Erythroblast (primary cell): ENCODE data around the gene GFOD1.
A peak's percentile ranks its signal among the peaks of the same experiment; 100 is the strongest.
"Not testable (repeated sequence)": the region's sequence is repeated elsewhere in the genome, so short reads cannot be mapped to it uniquely, and the experiment has no call there.

Source experiments
- DNase-seq, 2 experiments: peaks; one replicate each; lab custom pipeline; 2025; lab: John Stamatoyannopoulos, UW
- GATA1 ChIP-seq: IDR thresholded peaks from 2 replicates; pipeline ENCODE4 v1.6.1; 2011; ENCODE audit warnings: low read depth, mild to moderate bottlenecking, control low read depth, low read length, moderate library complexity
- POLR2A ChIP-seq: IDR thresholded peaks from 2 replicates; pipeline ENCODE4 v1.6.1; 2011; ENCODE audit warnings: mild to moderate bottlenecking, low read length

GFOD1 gene

GRCh38 chr6:13404228-13404891 is 83.0 kb downstream of the GFOD1 start:
- TF ChIP-seq POLR2A, result no peak
- TF ChIP-seq GATA1, result no peak
- no peak for DNase-seq

GRCh38 chr6:13402711-13403110 is 84.7 kb downstream of the GFOD1 start:
- TF ChIP-seq GATA1, result no peak
- TF ChIP-seq POLR2A, result no peak
- no peak for DNase-seq

DNA sequence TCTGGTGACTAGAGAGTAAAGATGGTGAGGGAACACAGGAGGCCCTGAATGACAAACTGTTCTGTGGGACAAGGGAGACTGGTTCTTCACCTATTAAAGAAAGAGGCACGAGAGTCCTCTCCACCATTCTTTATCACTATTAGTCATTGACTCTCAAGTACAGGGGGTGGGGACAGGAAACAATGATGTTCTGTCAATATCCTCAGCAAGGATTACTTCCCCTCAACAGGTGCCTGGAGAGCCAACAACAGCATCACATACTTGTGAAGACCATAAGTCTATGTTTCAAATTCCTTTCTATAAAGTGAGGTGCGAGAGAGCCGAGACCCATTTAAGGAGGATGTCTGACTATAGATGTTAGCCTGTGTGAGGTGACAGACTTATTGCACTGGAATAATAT is 86.6 kb downstream of the GFOD1 start:
- no peak for DNase-seq
- TF ChIP-seq GATA1 (no peak), POLR2A (no peak)

- no peak for TF ChIP-seq POLR2A
- no peak for DNase-seq
Observed at GRCh38 chr6:13398421-13398994, 88.9 kb downstream of the GFOD1 start.

GRCh38 chr6:13398069-13398381 is 89.4 kb downstream of the GFOD1 start:
- no peak for TF ChIP-seq GATA1
- TF ChIP-seq POLR2A, result no peak
- peak in 1 of 2 experiments; percentile 27 for DNase-seq

DNA sequence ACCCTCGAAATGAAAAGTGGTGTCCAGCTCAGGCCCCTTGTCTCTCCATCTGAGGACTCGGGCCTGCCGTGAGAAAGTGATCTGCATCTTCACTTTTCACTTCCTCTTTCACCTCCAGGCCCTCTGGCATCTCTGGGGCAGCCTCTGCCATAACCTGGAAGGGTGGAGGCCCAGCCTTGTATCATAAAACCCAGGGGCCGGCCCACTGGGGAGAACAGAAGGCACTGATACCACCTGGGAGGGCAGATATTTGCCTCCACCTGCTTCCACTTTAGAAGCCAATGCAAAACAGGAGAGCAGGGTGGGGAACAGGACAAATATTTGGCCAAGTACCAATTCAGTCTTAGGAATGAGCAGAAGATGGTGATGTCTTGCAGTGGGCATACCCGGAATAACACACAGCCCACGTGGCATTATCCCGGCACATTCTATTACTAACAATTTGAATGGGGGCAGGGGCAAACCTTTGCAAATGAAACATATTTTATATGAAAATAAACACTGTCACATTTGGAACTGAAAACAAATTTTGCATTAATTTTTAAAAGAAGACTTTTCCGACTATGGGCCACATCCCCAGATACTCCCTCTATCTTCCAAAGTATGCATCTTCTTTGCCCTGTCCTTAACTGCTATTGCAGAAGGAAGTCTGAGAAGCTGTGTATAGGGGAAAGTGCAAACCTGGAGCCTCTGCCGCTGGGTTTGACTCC is 89.9 kb downstream of the GFOD1 start:
- TF ChIP-seq POLR2A (no peak), GATA1 (no peak)
- DNase-seq, result peak; percentile 48 to 73

DNA sequence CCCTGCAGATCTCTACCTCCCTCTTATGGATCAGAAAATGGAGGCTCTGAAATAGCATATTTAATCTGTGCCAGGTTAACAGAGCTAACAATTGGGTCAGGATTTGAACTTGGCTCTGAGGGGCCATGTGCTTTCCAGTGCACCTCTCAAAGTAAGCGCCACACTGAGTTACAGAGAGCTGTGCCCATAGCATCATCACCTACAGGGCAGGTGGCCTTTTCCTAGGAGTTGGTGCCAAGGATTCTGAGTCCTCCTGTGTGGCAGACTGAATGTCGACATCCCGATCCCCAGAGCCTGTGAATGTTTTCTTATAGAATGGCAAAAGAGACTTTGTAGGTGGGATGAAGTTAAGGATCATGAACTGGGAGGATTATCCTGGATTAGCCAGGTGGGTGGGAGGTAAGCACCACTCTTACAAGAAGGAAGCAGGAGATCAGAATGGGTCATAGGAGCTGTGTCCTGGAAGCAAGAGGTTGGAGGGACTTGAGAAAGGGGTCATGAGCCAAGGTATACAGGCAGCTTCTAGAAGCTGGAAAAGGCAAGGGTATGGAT is 91.1 kb downstream of the GFOD1 start:
- DNase-seq, result peak in 1 of 2 experiments; percentile 34
- TF ChIP-seq POLR2A, result no peak
- TF ChIP-seq GATA1, result no peak

DNA sequence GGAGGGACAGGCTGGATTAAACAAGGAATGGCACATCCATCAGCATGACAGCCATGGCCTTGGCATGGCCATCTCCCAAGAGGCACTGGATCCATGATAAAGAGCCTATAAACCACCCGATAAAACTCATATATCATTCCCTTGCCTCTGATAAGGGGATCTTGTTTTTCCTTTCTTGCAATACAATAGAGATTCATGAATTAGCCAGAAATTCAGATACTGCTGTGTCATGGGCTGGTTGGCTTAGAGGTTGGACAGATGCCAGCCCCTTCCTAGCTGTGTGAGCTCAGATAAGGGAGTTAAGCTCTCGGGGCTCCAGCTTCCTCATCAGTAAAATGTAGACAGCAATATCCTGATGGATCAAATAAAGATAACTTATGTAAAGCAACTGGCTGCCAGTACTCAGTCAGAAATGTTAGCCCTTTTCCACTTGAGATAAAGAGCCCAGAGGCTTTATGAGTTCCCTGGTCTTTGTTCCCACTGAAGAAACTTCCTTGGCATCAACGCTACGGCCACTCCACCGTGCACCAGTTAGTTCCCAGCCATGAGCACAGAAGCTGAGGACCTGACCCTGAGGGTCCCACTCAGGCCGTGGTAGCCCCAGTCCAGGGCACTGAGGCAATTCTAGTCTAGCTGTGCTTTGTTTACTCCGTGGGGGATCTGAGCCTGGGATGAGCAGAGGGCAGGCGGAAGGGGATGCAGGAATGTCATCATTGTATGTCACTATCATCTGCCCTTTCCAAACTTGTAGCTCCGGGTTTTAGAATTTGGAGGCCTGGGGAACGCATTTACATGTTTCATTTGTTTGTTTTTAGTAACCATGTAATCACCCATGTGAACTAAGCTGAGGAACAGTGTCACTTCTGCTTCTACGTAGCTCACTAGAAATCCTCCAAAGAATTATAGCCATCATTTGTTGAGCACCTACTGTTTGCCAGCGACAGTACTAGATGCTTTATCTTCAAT is 91.8 kb downstream of the GFOD1 start:
- TF ChIP-seq POLR2A, result no peak
- TF ChIP-seq GATA1, result peak; percentile 48
- peak; percentile 97 to 99 for DNase-seq

DNA sequence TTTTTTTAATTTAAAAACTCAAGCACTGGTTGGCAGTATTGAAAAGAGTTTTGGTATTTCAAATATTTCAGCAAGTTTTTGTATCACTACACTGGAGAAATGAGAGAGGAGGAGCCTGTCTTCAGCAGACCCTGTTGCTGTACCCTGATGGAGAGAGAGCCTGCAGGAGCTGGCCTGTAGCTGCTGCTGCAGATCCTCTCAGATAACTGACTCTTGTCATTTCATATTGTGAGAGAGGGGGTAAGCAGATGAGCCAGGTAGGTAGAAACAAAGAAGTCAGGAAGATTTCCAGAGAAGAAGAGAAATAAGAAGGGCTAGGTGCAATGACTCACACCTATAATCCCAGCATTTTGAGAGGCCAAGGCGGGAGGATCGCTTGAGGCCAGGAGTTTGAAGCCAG is 94.9 kb downstream of the GFOD1 start:
- peak; percentile 19 to 21 for DNase-seq
- no peak for TF ChIP-seq POLR2A
- no peak for TF ChIP-seq GATA1

GRCh38 chr6:13391537-13391936 is 95.9 kb downstream of the GFOD1 start:
- no peak for TF ChIP-seq GATA1
- no peak for TF ChIP-seq POLR2A
- DNase-seq, result no peak

- no peak for TF ChIP-seq GATA1
- no peak for TF ChIP-seq POLR2A
- peak in 1 of 2 experiments; percentile 8 for DNase-seq
Observed at GRCh38 chr6:13390658-13391057, 96.7 kb downstream of the GFOD1 start.

DNA sequence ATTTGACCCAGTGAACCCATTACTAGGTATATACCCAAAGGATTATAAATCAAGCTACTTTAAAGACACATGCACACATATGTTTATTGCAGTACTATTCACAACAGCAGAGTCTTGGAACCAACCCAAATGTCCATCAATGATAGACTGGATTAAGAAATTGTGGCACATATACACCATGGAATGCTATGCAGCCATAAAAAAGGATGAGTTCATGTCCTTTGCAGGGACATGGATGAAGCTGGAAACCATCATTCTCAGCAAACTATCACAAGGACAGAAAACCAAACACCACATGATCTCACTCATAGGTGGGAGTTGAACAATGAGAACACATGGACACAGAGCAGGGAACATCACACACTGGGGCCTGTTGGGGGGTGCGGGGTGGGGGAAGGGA is 98.2 kb downstream of the GFOD1 start:
- not testable (repeated sequence) for DNase-seq

DNA sequence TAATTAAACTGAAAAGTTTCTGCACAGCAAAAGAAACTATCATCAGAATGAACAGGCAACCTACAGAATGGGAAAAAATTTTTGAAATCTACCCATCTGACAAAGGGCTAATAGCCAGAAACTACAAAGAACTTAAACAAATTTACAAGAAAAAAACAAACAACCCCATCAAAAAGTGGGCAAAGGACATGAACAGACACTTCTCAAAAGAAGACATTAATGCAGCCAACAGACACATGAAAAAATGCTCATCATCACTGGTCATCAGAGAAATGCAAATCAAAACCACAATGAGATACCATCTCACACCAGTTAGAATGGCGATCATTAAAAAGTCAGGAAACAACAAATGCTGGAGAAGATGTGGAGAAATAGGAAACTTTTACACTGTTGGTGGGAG is 98.6 kb downstream of the GFOD1 start:
- DNase-seq, result not testable (repeated sequence)
